HFFc6 (cell line): ENCODE results near the gene A2M. TPM values are rescaled to one million over a fixed set of nuclear protein-coding genes. Genes with fewer than 3 reads are reported as not detected.

Source experiments
- DNase-seq: peaks from one replicate; pipeline ENCODE4 v3.0.0-alpha.2; 2018
- H3K27ac Mint-ChIP-seq: 2 replicates; pipeline ENCODE4 v1.8.0; 2020; ENCODE audit warnings: mild to moderate bottlenecking, mixed read lengths
- H3K27me3 Mint-ChIP-seq: 2 replicates; pipeline ENCODE4 v1.8.0; 2021; ENCODE audit warnings: mild to moderate bottlenecking, moderate library complexity, mixed read lengths; ENCODE audit not compliant: insufficient read depth
- H3K36me3 Mint-ChIP-seq: 2 replicates; pipeline ENCODE4 v1.8.0; 2021; ENCODE audit warnings: low read depth, mixed read lengths
- H3K4me1 Mint-ChIP-seq: 2 replicates; pipeline ENCODE4 v1.8.0; 2020; ENCODE audit warnings: low read depth, mixed read lengths
- H3K4me3 Mint-ChIP-seq: 2 replicates; pipeline ENCODE4 v1.8.0; 2020; ENCODE audit warnings: mild to moderate bottlenecking, moderate library complexity, mixed read lengths
- H3K9me3 Mint-ChIP-seq: 2 replicates; pipeline ENCODE4 v1.8.0; 2020; ENCODE audit warnings: mild to moderate bottlenecking, mixed read lengths
- total RNA-seq, 6 experiments: library from RNA; stranded (reverse); fragmentation: NEBNext Ultra II Directional; extraction: Animal tissue kit (Norgen Biotek cat#: 25700); gene quantifications; 2 replicates in 1 of 6; 3 replicates in 5 of 6; pipeline ENCODE4 v1.2.3, GENCODE V29; 2021
- TF ChIP-seq, protein P1 (sequence below): fragments of 200-600 bp; sonication (generic); IDR thresholded peaks from 2 replicates; pipeline ENCODE4 v1.5.0; 2021; ENCODE audit warnings: antibody characterized with exemption, mild to moderate bottlenecking

Gene A2M
- total RNA-seq, 6 experiments from 2014 or later, result 0.23 to 0.50 (median 0.33) TPM

DNA sequence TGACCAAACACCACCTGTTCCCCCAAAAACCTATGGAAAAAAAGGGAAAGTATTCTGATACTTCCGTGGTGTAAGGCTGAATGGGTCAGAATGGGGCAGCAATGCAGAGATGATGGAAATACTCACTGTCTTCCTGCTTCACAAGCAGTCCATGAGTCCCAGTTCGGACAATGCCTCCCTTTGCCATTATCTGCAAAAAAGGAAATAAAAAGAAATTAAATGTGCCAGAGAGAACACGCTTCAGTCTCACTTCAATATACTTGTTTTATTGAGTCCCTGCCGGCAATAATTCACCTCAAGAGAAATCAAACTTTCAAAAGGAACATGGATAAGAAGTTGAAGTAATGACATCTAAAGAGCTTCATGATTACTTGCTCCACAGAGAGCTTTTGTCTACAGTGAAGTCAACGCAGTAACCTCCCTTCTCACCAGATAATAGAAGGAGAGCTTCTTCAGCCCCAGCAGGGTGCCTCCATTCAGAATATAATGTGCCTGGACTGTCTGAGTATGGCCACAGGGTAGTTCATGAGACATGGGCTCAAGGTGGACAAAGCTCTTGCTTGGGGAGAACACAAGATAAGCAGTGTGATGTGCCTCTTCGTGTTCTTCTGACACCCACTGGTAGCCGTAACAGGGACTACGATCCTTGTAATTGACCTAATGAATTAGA is 14.6 kb downstream of the A2M start:
- Mint-ChIP-seq H3K27me3 (no peaks in the 10 kb centered on the region), H3K27ac (no peak overlapping the region), H3K4me3 (no peak overlapping the region), H3K4me1 (no peaks in the 10 kb centered on the region), H3K9me3 (peaks cover 12% of the 10 kb centered on the region; the same call in 1 of the 2 replicates), H3K36me3 (no peaks in the 10 kb centered on the region)
- no peak for DNase-seq
- TF ChIP-seq, protein P1, sequence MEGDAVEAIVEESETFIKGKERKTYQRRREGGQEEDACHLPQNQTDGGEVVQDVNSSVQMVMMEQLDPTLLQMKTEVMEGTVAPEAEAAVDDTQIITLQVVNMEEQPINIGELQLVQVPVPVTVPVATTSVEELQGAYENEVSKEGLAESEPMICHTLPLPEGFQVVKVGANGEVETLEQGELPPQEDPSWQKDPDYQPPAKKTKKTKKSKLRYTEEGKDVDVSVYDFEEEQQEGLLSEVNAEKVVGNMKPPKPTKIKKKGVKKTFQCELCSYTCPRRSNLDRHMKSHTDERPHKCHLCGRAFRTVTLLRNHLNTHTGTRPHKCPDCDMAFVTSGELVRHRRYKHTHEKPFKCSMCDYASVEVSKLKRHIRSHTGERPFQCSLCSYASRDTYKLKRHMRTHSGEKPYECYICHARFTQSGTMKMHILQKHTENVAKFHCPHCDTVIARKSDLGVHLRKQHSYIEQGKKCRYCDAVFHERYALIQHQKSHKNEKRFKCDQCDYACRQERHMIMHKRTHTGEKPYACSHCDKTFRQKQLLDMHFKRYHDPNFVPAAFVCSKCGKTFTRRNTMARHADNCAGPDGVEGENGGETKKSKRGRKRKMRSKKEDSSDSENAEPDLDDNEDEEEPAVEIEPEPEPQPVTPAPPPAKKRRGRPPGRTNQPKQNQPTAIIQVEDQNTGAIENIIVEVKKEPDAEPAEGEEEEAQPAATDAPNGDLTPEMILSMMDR, result no peak

DNA sequence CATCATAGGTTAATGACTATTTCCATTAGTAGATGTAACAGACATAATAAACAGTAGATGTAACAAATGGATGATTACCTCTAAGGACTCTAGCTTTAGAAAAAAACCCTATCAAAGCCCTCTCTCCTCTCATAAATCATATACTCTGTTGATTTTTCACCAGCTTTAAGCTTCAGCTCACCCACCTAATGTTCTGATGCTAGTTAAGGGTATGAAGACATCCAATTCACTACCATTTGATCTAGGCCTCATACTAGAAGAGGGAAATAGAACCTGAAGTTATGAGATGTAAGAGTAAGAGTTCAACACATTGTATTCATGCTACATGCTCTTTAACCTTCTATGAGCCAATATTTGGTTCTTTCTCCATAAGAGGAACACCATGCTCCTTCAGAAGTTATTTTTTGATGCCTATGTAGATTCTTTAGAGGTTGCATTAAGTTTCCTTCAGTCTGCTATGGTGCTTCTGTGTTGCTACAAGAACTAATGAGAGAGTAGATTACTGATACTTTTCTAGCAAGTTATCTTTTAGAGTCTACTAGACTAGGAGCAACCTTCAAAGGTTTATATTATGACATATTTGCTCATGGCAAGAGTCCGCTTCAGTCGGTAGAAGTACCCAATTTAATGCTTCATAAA is 16.0 kb downstream of the A2M start:
- no peaks in the 10 kb centered on the region for H3K36me3 Mint-ChIP-seq
- H3K27ac Mint-ChIP-seq, result no peak overlapping the region
- DNase-seq, result no peak
- peaks cover 12% of the 10 kb centered on the region; the same call in 1 of the 2 replicates for H3K9me3 Mint-ChIP-seq
- TF ChIP-seq, protein P1, result no peak
- H3K4me3 Mint-ChIP-seq, result no peak overlapping the region
- no peaks in the 10 kb centered on the region for H3K27me3 Mint-ChIP-seq
- H3K4me1 Mint-ChIP-seq, result no peaks in the 10 kb centered on the region

DNA sequence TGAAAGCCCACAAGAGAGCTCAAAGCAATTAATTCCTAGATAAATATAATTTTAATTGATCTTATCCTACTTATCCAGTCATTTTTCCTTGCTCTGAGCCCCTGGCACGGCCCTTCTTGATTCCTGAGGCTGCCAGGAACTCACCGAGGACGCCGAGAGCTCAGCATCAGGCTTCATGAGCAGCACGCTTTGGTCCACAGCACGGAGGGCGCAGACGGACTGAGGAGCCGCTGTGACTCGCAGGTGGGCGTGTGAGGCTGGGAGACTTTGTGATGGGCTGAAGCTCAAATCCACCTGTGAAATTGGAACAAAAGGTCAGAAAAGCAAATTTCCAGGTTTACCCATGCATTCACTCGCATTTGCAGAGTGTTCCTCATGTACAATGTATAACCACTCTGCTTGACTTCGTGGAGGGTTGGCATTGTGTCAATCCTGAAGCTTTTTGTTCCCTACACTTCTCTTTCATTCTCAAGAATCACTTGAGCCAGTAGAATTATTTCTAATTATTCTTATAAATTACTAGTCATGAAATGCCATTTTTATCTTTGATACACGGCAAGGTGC is 17.2 kb downstream of the A2M start:
- Mint-ChIP-seq H3K9me3 (peaks cover 12% of the 10 kb centered on the region), H3K4me3 (no peak overlapping the region)

DNA sequence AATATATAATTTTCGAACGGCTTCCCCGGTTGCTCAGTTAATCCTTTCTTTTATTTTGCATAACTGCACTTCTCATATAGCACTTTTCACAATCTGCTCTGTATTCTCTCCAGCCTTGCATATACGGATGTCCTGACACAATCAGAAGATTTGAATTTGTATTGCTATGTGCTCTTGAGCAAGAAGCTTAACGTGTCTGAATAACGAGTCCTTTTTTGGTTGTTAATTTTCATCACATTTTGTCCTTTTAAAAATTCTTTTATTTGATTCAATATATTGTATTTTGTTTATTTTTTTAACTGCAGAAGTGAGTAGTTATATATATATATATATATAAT is 17.6 kb downstream of the A2M start:
- peaks cover 12% of the 10 kb centered on the region for H3K9me3 Mint-ChIP-seq
- TF ChIP-seq, protein P1, result no peak
- no peaks in the 10 kb centered on the region for H3K27me3 Mint-ChIP-seq
- no peaks in the 10 kb centered on the region for H3K36me3 Mint-ChIP-seq
- no peak for DNase-seq
- no peaks in the 10 kb centered on the region for H3K4me1 Mint-ChIP-seq
- H3K27ac Mint-ChIP-seq, result no peak overlapping the region
- no peak overlapping the region for H3K4me3 Mint-ChIP-seq

More for the DNA sequence above, 17.2 kb downstream of the A2M start:
- no peak overlapping the region for H3K27ac Mint-ChIP-seq
- H3K27me3 Mint-ChIP-seq, result no peaks in the 10 kb centered on the region
- no peaks in the 10 kb centered on the region for H3K36me3 Mint-ChIP-seq
- no peak for DNase-seq
- TF ChIP-seq, protein P1, result no peak
- H3K4me1 Mint-ChIP-seq, result no peaks in the 10 kb centered on the region

DNA sequence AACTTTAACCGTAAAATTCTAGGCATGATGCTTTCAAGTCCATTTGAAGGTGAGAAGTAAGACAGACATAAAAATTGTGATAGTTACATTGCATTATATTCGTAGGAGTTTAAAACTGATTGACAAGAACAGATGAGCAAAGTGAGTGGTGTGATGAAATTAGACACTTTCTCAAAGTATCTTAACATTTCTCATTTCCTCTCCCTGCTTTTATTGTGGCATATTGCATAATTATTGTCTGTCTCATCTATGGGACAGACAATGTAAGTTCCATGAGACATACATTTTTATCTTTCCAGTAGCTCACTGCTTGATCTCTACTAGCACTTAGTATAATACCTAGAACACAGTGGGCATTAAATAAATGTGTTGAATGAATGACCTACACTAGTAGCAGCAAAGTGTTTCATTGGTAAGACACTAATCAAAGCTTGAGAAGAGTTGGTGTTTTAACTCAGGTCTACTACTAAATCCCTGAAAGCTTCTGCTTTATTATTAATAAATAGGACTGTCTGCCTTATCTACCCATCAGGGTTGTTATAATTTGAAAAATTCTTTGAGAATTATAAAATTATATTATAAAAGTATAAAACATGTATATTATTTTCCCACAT is 19.0 kb downstream of the A2M start:
- TF ChIP-seq, protein P1, result no peak
- Mint-ChIP-seq H3K36me3 (no peaks in the 10 kb centered on the region), H3K4me3 (no peak overlapping the region), H3K9me3 (peaks cover 8% of the 10 kb centered on the region), H3K27ac (no peak overlapping the region), H3K27me3 (no peaks in the 10 kb centered on the region), H3K4me1 (no peaks in the 10 kb centered on the region)
- DNase-seq, result no peak
